ENCODE data around the gene ZFAND3.
A peak's percentile ranks its signal among the peaks of the same experiment; 100 is the strongest.

- no peak for TF ChIP-seq CTCF (IDR thresholded peaks at IDR 0.05 in 4 of 5, conservative IDR thresholded peaks at IDR 0.05 in 1 of 5)
- peak in 1 of 2 donors; percentile 48 for TF ChIP-seq POLR2A (IDR thresholded peaks at IDR 0.05)
These were observed 1.9 kb downstream of the ZFAND3 start for GRCh38 chr6:37821446-37821845.

Data from gastrocnemius medialis (tissue), 4 donors.